Esophagus muscularis mucosa (tissue), 4 donors: ENCODE data around the gene PLEKHM3.

Source experiments
- CTCF ChIP-seq, 3 experiments: fragments of 200-600 bp in 2 of 3; fragments of 450-650 bp in 1 of 3; sonication (generic) in 2 of 3; IDR thresholded peaks; one replicate each; pipeline ENCODE4 v1.5.1; 2017 to 2019; ENCODE audit warnings: antibody characterized with exemption in 3 of 3, mild to moderate bottlenecking in 2 of 3, moderate library complexity in 1 of 3
- EP300 ChIP-seq: sonication (generic); formaldehyde crosslinking; IDR thresholded peaks from one replicate; pipeline ENCODE4 v1.6.1; 2017; ENCODE audit warnings: antibody characterized with exemption
- POLR2A ChIP-seq: fragments of 450-650 bp; IDR thresholded peaks from one replicate; pipeline ENCODE4 v1.6.1; 2017; ENCODE audit warnings: antibody characterized with exemption, moderate library complexity, mild to moderate bottlenecking, low read depth
- POLR2AphosphoS5 ChIP-seq, 2 donors: sonication (generic); formaldehyde crosslinking; IDR thresholded peaks; one replicate each; pipeline ENCODE4 v1.6.1; 2017; ENCODE audit warnings: antibody characterized with exemption in 2 of 2

GRCh38 chr2:207934720-207935119 is 90.6 kb downstream of the PLEKHM3 start:
- TF ChIP-seq POLR2AphosphoS5 (IDR thresholded peaks at IDR 0.05) = no peak
- TF ChIP-seq POLR2A = no peak
- TF ChIP-seq CTCF (IDR thresholded peaks at IDR 0.05) = no peak
- TF ChIP-seq EP300 = no peak
